ENCODE data around the gene TLR1.
"Not testable (repeated sequence)": the region's sequence is repeated elsewhere in the genome, so short reads cannot be mapped to it uniquely, and the experiment has no call there.

Gene TLR1

GRCh38 chr4:38811297-38811696 lies 6.7 kb upstream of the TLR1 start:
- DNase-seq = no peak
- intact Hi-C loops (cut with DNase I) = no loop called here

- intact Hi-C loops (cut with DNase I); DNase-seq: not testable (repeated sequence)
Measured at GRCh38 chr4:38807462-38807861, 2.9 kb upstream of the TLR1 start.

- intact Hi-C loops (cut with DNase I); DNase-seq: not testable (repeated sequence)
Measured at GRCh38 chr4:38806251-38806650, 1.7 kb upstream of the TLR1 start.

GRCh38 chr4:38805530-38806145 lies 1.0 kb upstream of the TLR1 start:
- DNase-seq = peak in 25 of 42 donors; percentile 9 to 64 (median 38)

GRCh38 chr4:38803833-38804653 lies 548 bp downstream of the TLR1 start:
- peak in 1 of 42 donors; percentile 24 for DNase-seq
- intact Hi-C loops (cut with DNase I) = no loop called here

More at GRCh38 chr4:38805530-38806145, 1.0 kb upstream of the TLR1 start:
- intact Hi-C loops (cut with DNase I) = no loop called here

GRCh38 chr4:38802561-38803355 lies 1.8 kb downstream of the TLR1 start:
- DNase-seq = no peak
- intact Hi-C loops (cut with DNase I) = no loop called here

GRCh38 chr4:38800961-38801450 lies 3.6 kb downstream of the TLR1 start:
- no peak for DNase-seq
- intact Hi-C loops (cut with DNase I) = no loop called here

- intact Hi-C loops (cut with DNase I) = no loop called here
Measured at GRCh38 chr4:38800366-38800765, 4.2 kb downstream of the TLR1 start.

GRCh38 chr4:38795087-38795486 lies 9.5 kb downstream of the TLR1 start:
- DNase-seq = no peak
- intact Hi-C loops (cut with DNase I) = no loop called here

More at GRCh38 chr4:38800366-38800765, 4.2 kb downstream of the TLR1 start:
- DNase-seq = no peak

GRCh38 chr4:38794051-38794450 lies 10.5 kb downstream of the TLR1 start:
- DNase-seq = no peak
- intact Hi-C loops (cut with DNase I) = no loop called here

GRCh38 chr4:38791010-38791409 lies 13.6 kb downstream of the TLR1 start:
- DNase-seq = no peak
- intact Hi-C loops (cut with DNase I) = no loop called here

GRCh38 chr4:38788317-38788716 lies 16.3 kb downstream of the TLR1 start:
- intact Hi-C loops (cut with DNase I) = loop anchor here (10.0 kb wide), 1 partner anchor 724 kb away; no protein-coding TSS in a partner anchor
- no peak for DNase-seq

GRCh38 chr4:38787693-38788092 lies 16.9 kb downstream of the TLR1 start:
- intact Hi-C loops (cut with DNase I) = loop anchor here (10.0 kb wide), 1 partner anchor 723 kb away; no protein-coding TSS in a partner anchor
- no peak for DNase-seq

GRCh38 chr4:38785901-38786402 lies 18.6 kb downstream of the TLR1 start:
- intact Hi-C loops (cut with DNase I) = loop anchor here (10.0 kb wide), 1 partner anchor 721 kb away; no protein-coding TSS in a partner anchor
- DNase-seq = peak in 22 of 42 donors; percentile 14 to 55 (median 26)

GRCh38 chr4:38785041-38785790 lies 19.4 kb downstream of the TLR1 start:
- intact Hi-C loops (cut with DNase I) = loop anchor here (10.0 kb wide), 1 partner anchor 720 kb away; no protein-coding TSS in a partner anchor
- DNase-seq = no peak

GRCh38 chr4:38784141-38784540 lies 20.4 kb downstream of the TLR1 start:
- intact Hi-C loops (cut with DNase I) = loop anchor here (10.0 kb wide), 1 partner anchor 719 kb away; no protein-coding TSS in a partner anchor
- DNase-seq = no peak

- intact Hi-C loops (cut with DNase I) = loop anchor here (10.0 kb wide), 1 partner anchor 718 kb away; no protein-coding TSS in a partner anchor
- no peak for DNase-seq
Measured at GRCh38 chr4:38783109-38783460, 21.5 kb downstream of the TLR1 start.

GRCh38 chr4:38782452-38783108 lies 22.0 kb downstream of the TLR1 start, which contains the start of gene TLR10:
TLR10 (minus strand) TSS chr4:38782990; CDS start chr4:38775590, 7,400 bp downstream.
- intact Hi-C loops (cut with DNase I) = loop anchor here (10.0 kb wide), 1 partner anchor 718 kb away; no protein-coding TSS in a partner anchor
- peak in 28 of 42 donors; percentile 26 to 80 (median 52) for DNase-seq

Data from head of caudate nucleus (tissue), 42 donors.